HG03025 (cell line): ENCODE measurements around the gene PLSCR3.

Experiments used
- ATAC-seq: cut with Tn5 transposase; IDR thresholded peaks from one replicate; pipeline ENCODE4 v1.9.1; 2021; ENCODE audit warnings: mild to moderate bottlenecking, moderate library complexity; ENCODE audit not compliant: unreplicated experiment, low FRiP score

PLSCR3 gene

GRCh38 chr17:7426896-7427489 is 32.7 kb upstream of the PLSCR3 start:
- ATAC-seq: no peak

DNA sequence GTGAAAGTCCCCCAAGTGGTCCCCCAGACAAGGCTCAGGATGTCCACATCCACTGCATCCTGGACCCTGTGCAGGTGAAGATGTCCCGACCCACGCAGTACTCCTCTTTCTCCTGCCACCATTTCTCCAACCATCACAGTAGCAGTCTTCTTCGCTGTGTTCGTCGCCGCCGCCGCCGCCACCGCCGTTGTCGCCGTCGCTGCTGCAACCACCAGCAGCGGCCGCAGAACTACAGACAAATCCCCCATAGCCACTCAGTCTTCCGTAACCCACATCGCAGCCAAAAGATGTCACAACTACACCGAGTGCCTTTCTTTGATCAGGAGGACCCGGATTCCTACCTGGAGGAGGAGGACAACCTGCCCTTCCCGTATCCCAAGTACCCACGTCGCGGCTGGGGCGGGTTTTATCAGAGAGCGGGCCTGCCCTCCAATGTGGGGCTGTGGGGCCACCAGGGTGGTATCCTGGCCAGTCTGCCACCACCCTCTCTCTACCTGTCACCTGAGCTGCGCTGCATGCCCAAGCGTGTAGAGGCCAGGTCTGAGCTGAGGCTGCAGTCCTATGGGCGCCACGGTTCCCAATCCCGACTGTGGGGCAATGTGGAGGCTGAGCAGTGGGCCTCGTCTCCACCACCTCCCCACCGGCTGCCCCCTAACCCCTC is 32.0 kb upstream of the PLSCR3 start:
- no peak for ATAC-seq

DNA sequence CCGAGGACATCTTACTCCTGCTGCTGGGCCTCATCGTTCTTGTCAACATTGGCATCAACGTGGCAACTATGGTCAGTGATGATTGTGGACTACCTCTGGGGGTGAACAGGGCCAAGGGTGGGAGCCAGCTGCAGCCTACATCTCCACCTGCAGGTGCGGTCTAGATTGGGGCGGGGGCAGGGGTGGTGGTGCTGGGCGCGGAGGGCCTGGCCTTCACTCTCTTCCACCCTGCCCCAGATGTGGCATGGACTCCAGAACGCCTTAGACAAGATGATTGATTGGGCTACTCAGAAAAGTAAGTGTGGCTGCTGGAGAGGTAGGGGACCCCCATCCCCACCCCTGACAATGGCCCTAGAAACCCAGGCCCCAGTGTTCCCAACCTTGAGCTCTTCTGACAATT is 31.4 kb upstream of the PLSCR3 start:
- no peak for ATAC-seq

DNA sequence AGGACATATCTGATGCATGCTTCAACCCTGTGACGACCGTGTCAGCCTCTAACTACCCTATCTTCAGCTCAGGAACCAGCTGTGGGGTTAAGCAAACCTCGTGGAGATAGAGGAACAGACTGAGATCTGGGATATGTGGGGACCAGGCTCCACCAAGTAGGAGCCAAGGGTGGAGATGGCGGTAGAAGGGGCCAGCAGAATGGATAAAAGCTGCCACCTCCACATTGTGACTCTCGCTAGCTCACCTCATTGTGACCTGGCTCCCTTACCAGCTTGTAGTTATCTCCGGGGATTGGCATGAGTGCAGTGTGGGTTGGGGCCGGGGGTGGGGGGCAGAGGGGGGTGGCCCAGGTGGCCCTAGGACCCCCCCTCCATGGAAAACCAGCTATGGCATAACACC is 31.0 kb upstream of the PLSCR3 start, which contains the start of gene SPEM2:
SPEM2 (plus strand) TSS at position 301 of the 400 bp plus-strand sequence; CDS start at position 374, 73 bp downstream.
- ATAC-seq: no peak

DNA sequence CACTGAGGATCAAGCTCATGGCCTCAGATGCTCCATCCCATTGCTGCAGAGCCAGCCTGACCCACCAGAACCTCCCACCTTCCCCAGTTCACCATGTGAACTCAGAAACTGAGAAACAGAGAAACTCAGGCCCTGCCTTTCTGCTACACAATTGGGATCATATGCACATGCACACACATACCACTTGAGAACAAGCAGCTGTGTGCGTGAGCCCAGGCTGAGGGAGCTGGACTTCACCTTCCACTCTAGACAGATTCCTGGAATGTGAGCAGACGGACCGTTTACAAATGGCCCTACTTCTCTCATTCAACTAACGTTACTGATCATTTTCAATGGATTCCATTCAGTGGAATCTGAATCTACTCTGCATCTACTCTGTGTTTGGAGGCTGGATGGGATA is 29.4 kb upstream of the PLSCR3 start:
- no peak for ATAC-seq

GRCh38 chr17:7421186-7421585 is 26.9 kb upstream of the PLSCR3 start:
- no peak for ATAC-seq

GRCh38 chr17:7419819-7420610 is 25.7 kb upstream of the PLSCR3 start, which contains the start of gene SPEM1:
Gene SPEM1, plus strand, starts transcription at chr17:7420324. Its CDS starts 61 bp downstream, at chr17:7420385.
- no peak for ATAC-seq

DNA sequence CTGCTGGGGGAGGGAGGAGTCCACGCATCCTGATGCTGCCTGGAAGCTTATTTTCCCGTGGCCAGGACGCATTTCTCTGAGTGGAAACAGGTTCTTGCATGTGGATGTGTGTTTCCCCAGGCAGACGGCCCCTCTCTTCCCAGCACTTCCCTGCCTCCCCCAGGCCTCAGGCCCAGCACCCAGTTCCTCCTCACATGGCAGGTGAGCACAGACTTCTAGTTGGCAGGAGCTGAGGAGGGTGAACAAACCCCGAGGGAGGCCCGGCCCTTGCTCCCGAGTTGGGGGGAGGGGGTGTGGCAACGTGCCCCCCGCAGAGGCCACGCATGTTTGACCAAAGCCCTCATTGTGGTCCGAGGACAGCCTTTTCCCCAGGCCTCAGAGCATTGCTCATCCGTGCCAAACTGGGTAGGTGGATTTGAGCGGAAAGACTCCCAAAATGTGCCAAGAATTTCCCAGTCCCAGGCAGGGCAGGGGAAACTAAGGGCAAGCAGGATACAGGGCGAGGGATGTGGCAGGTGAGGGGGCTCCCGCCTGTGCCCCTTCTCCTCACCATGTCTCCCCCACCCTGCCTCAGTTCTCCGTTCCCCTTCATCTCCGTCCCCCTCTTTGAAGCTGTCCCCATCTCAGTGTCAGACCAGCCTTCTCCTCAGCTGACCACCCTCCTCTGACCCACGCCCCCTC is 24.3 kb upstream of the PLSCR3 start:
- no peak for ATAC-seq

- ATAC-seq: no peak
Measured at GRCh38 chr17:7417056-7417655, 22.8 kb upstream of the PLSCR3 start.

- no peak for ATAC-seq
Measured at GRCh38 chr17:7416323-7416722, 22.0 kb upstream of the PLSCR3 start.

- ATAC-seq: no peak
Measured at GRCh38 chr17:7415784-7416183, 21.5 kb upstream of the PLSCR3 start.

DNA sequence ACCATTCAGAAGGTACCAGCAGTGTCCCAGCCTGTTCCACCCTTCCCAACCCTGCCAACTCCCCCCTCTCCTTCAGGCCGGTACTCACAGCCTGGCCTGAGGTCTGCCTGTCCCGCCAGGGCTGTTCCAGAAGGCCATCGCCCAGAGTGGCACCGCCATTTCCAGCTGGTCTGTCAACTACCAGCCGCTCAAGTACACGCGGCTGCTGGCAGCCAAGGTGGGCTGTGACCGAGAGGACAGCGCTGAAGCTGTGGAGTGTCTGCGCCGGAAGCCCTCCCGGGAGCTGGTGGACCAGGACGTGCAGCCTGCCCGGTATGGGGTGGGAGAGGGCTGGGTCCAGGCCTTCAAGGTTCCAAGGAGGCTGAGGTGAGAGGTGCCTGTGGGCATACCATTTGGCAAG is 20.5 kb upstream of the PLSCR3 start:
- ATAC-seq: no peak

DNA sequence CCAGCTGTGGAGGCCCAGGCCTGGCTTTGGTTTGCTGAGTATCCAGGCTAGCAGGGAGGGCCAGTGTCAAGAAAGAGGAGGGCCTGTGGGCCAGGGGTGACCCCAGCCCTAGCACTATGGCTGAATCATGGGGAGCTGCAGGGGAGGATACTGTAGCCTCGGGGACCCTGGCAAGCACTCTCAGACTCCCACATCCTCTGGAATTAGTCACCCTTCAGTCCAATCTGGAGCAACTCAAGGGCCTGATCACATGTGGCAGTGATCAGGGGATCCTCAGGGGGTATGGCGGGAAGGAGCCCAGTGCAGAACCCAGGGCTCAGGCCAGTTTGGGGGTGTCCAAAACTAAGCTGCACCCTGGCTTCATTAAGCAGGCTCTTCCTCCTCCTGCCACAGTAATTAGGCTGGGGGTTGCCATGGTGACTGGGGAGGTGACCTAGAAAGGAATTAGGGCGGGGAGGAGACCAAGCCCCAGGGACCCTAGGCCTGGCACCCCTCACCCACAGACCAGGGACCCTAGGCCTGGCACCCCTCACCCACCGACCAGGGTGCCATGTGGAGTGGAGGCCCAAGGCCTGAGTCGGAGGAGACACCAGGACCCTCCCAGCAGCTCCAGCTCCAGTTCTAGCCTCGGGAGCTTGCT is 19.1 kb upstream of the PLSCR3 start:
- ATAC-seq: no peak

DNA sequence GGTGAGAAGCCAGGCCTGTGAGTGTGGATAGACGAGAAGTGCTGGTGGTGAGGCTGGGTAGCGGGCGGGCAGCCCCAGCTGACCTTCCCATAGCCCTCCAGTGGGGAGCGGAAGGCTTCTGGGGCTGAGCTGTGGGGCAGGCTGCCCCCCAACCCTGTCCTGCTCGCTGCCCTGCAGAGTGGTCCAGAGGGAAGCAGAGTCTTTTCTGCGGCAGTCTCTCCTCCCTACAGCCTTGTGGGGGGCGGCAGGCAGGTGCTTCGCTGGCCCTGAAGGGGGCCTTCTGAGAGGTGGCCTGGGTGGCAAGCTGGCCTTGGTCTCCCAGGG is 17.1 kb upstream of the PLSCR3 start:
- no peak for ATAC-seq

DNA sequence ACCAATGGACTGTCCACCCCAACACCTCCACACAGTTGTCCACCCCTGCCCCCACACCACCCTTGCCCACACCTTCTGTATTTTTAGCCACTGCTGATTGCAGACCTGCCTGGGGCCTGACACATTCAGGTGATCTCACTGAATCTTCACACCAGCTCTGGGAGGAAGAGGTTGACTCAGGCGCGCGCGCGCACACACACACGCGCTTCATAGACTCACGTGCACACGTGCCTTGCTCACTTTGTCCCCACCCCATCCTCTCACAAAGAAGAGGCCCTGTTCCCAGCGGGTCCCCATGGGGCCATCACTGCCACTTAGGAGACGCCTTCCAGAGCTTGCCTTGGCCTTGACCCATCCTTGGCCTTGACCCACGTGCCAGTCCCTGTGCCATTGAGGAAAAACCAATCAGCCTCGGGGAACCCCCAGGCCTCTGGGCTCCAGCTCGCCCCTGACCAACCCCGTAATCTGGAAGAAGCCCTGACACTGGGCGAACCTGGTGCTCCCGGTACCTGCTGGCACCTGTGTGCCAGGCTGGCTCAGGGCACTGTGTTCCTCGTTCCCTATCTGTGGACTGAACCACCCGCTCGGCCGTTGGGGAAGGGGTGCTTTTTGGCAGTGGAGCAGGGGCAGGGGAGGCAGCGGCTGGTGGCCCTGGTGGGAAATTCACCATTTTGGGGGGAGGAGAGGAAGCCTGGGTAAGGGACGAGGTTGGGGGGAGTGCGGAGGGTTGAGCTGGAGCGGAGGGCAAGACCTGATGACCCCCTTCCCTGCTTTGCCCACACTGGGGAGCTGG is 16.5 kb upstream of the PLSCR3 start:
- ATAC-seq: no peak

GRCh38 chr17:7409716-7410115 is 15.4 kb upstream of the PLSCR3 start:
- ATAC-seq: no peak

DNA sequence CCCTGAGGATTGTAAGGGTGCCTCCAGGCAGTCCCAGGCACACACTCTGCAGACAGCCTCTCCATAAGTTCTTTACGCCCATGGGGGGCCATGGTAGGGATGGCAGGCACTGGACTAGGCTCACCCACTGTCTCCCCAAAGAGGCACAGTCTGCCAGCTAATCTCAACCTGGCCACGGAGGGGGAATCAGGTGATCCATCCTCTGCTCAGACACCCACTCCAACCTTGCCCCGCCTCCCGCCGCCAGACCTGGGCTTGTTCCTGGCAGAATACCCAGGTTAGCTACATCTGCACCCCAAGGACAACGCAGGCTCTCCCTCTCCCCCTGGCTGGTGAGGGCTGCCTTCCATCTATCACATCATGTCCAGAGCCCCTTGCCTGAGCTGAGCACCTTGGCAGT is 14.5 kb upstream of the PLSCR3 start:
- no peak for ATAC-seq

DNA sequence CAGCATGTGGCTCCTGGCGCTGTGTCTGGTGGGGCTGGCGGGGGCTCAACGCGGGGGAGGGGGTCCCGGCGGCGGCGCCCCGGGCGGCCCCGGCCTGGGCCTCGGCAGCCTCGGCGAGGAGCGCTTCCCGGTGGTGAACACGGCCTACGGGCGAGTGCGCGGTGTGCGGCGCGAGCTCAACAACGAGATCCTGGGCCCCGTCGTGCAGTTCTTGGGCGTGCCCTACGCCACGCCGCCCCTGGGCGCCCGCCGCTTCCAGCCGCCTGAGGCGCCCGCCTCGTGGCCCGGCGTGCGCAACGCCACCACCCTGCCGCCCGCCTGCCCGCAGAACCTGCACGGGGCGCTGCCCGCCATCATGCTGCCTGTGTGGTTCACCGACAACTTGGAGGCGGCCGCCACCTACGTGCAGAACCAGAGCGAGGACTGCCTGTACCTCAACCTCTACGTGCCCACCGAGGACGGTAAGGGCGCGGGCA is 14.0 kb upstream of the PLSCR3 start:
- no peak for ATAC-seq

DNA sequence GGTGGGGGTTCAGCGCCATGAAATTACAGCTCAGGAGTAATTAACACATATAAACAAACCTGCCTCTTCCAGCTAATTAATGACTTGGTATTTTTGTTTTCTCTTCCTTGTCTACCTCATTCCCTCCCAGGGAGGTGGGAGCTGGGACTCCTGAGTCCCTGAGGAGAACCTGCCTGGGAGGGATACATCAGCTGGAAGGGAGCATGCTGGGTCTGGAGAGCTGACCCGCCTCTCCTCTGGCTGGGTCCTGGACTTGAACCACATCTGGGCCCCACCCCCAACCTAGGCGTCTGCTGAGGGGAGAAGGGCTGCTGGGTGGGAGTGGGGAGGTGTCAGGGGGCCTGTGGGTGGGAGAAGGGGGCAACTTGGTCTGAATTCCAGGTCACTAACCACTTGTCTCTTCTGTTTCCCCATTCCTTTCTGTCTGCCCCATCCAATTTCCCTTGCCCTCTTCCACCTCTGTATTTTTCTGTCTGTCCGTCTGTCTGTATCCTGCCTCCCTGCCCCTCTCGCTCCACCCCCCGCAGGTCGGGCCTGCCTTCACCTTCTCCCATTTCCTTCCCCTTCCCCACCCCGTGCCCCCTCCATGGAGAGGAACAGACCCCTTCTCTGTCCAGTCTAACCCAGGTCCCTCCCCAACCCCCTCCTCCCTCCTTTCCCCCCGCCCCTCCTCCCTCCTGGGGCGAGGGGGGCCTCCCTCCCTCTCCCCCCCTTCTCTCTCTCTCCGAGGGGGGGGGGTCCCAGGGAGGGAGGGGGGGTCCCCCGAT is 13.3 kb upstream of the PLSCR3 start, which contains the start of gene NLGN2:
NLGN2 (plus strand) TSS at position 361 of the 767 bp plus-strand sequence. CDS start 411 bp downstream, outside the sequence.
- ATAC-seq: no peak
